GM19043 (cell line): Measurements from ENCODE around the gene PBOV1.

Experiments used
- ATAC-seq: cut with Tn5 transposase; IDR thresholded peaks from one replicate; pipeline ENCODE4 v1.9.1; 2021; ENCODE audit warnings: low read depth; ENCODE audit not compliant: unreplicated experiment

The PBOV1 gene

DNA sequence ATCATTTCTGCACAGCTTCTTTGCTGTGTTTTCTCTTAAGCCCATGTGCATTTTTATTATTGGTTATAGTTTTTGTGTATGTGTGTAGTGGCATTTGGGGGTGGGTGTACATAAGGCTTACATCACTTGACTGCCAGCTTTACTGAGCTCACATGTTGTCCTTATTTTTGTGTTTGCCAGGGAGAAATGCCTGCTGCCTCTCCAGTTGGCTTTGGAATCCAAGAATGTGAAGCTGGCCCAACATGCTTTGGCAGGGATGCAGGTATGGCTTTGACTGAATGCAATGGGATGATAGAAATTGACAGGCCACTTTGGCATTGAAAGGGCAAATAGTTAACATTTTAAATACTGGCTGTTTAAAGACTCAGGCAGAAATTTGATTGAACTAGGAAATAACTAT is 11.4 kb downstream of the PBOV1 start:
- ATAC-seq, result no peak

DNA sequence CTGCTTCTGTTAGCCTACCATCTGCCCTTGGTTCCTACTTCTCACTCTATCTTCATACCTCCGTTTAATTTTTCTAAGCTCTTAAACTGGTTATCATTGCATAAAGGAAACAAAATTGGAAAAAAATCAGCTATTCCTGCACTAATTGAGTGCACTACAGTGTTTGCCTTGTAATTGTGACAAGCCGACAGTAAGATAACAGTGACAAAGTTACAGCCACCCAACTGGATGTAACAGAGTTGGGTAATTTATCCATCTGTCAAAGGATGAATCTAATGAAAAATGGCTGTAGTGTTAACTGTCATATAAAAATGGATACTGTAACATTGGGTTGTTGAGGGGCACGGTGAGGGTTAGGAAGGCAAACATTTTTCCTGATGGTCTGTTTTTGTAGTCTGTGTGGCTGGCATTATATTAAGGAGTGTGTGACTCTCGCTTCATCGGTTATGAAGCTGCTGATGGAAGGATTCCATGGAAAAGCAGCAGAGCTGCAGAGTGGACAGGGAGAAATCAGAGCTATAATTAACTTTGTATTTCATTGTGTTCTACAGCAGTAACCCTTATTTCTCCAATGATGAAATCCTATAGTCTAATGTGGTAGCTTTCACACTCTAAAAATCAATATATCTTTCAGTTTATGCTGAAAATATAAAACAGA is 12.7 kb downstream of the PBOV1 start:
- no peak for ATAC-seq

DNA sequence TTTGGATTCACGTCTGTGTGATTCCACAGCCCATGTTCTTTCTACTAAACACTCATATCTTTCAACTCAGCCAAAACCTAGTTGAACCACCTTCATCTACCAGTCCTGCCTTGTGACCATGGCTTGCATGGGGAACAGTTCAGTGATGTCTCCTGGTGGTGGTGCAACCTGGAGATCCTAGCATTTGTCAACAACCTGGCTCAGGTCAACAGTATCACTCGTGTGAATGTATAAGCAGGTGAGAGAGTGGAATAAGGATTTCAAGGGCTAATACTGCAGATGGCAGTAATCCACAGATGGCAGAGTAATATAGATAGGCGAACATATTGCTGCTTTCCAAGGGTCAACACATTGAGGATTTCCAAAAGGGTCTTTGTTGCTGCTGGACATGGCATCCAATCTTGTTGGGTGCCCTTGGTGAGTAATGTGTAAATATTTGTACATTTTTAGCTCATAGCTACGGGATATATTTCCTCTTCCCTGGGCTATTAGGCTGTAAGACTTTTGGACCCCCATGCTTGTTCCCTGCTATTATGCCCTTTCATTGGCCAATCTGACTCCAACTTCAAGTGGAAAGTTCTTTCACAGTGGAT is 13.4 kb downstream of the PBOV1 start:
- ATAC-seq, result no peak

DNA sequence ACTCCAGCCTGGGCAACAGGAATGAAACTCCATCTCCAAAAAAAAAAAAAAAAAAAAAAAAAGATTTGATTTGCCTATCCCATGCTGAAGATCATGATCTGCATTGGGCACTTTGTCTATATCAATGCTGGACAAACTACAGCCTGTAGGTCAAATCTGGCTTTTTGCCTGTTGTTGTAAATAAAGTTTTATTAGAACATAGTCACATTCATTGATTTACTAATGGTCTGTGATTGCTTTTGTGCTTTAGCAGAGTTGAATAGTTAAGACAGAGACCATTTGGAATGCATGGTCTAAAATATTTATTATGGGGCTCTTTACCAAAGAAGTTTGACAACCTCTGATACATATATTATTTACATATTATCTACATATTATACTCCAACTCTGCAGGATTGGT is 14.0 kb downstream of the PBOV1 start:
- ATAC-seq, result no peak

DNA sequence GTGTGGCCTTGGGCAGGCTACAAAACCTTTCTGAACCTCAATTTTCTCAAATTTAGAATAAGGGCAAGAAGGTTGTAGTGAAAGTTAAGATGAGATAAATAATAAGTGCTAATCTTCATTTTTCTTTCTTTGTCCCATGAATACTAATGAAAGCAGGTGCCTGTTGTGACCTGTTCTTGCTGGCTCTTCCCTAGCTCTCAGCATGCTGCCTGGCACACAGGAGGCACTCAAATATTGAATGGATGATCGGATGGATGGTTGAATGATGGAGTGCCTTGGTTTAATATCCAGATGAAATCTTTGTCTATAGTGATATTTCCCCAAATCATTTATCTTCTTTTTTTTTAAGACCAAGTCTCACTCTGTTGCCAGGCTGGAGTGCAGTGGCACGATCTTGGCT is 15.0 kb downstream of the PBOV1 start:
- ATAC-seq, result no peak

DNA sequence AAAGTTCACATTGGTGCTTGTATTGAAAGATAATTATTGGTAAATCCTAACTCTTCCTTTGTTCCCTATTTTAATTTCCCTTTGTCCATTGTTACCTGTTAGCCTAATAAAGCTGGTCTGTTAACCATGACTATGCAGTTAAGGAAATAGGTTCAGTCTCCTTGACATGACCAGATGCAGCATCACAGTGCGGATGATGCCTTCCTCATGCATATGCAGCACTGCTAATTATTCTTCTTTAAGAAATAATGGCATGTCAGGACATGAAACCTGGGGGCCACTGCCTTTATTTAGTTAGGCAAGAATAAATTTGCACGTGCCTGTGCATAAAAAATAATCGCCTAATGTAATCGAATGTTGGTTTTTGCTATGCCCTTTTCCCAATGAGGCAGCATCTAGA is 16.5 kb downstream of the PBOV1 start:
- no peak for ATAC-seq

DNA sequence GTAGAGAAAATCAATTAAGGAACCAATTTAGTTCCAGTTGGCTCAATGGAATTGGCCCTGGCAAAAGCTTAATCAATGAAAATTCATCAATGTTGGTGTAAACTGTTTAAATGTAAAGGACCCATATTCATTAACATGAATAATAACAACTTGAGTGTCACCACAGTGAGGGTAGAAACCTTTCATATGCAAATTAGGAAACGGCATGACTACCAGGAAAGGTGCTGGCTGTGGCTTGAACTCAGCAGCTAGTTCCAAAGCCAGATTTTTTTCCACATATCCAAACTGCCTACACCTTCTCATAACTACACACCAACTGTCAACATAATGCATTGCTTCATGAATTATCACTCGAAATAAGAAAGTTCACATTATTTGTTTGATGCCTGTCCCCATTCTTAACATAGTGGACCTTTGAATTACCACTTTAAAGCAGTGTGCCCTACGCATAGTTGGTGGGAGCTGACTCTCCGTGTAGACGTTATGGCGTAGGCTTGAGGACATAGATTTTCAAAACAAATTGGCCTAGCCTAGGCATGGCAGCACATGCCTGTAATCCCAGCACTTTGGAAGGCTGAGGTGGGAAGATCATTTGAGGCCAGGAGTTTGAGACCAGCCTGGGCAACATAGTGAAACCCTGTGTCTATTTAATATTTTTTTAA is 19.7 kb downstream of the PBOV1 start:
- no peak for ATAC-seq

DNA sequence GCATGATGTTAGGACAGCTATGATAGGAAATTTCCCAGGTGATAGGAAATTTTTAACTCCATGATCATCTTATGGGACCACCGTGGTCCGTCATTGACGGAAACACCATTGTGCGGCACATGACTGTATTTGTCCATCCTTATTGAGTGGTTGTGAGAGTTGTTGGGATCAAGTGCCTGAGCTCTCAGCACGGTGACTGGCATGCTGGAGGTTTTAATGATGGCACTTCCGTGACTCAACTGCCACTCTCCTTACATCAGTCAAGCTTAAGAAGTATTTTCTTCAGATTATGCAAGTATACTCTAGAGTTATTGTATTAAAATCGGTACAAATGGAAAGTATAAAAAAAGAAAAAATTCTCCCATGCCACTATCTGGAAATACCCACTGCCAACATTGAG is 20.7 kb downstream of the PBOV1 start:
- no peak for ATAC-seq

DNA sequence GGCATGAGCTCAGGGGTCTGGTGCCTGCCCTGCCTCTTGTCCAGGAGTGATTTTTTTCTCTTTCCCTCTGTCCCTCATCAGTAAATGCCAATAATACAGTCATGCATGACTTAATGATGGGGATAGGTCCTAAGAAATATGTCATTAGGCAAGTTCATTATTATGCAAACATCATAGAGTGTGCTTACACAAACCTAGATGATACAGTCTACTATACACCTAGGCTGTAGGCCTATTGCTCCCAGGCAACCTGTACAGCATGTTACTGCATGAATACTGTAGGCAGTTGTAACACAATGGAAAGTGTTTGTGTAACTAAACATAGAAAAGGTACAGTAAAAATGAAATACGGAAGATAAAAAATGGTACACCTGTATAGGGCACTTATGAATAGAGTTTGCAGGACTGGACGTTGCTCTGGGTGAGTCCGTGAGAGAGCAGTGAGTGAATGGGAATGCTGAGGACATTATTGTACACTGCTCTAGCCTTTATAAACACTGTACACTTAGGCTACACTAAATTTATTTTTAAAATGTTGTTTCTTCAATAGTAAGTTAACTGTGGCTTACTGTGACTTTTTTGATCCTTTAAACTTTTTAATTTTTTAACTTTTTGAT is 22.1 kb downstream of the PBOV1 start:
- no peak for ATAC-seq

DNA sequence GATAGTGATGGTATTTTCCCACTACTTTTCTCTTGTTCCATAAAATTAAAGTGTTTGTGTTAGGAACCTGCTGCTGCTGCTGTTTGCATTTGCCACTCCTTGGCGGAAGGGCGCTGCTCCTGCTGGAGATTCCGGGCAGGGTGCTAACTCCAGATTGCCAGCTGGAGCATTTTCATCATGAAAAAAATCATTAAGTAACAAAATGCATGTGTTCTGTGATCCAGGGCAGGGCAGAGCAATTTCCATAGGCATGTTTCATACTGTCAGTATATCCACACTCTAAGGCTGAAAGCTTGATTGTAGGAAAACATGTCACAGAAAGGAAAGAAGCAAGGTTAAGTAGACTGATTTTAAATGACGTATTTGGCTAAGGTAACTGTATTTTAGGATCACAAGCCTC is 24.0 kb downstream of the PBOV1 start:
- ATAC-seq, result no peak

DNA sequence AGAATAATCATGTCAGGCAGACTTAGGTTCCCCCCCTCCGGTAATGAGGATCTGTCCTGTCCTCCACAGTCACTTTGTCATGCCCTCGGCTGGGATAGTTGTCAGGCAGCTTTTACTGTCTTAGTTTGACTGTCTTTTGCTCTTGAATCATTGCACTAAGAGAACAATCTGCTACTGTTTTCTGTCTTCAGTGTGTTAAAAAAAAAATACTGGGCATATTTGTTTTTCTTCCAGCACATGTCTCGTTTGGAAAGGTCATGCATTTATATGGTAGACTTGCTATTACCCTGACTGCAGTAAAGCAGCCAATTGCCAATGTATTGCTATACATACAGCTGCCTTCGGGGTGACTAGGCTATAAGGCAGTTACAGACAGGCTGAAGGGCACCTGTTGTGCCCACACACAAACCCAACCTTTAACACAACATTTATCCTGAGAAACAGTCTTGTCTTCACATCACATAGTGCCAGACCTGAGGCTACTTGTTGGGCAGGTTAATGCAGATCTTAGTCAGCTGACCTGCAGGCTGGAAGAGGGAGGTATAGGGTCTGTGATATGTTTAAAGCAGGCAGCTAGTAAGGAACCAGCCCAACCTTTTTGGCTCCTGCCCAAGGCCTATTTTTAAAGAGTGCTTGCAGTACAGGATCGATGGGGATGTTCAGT is 29.9 kb downstream of the PBOV1 start:
- no peak for ATAC-seq

DNA sequence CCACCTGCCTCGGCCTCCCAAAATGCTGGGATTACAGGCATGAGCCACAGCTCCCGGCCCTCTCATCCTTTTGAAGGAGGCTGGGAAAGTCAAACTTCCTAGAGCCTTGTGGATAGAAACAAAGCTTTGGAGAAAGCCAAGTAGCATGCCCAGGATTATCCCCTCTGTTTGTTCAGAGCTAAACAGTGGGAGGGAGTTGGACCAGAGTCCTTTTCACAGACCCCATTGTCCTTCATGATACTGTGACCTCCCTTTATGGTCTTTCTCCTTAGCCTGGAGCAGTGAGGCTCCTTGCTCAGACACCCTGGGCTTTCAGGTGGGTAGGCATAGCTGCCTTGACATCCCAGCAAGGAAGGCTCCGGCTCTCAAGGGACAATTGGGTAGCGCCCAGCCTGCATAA is 31.1 kb downstream of the PBOV1 start:
- ATAC-seq, result no peak

DNA sequence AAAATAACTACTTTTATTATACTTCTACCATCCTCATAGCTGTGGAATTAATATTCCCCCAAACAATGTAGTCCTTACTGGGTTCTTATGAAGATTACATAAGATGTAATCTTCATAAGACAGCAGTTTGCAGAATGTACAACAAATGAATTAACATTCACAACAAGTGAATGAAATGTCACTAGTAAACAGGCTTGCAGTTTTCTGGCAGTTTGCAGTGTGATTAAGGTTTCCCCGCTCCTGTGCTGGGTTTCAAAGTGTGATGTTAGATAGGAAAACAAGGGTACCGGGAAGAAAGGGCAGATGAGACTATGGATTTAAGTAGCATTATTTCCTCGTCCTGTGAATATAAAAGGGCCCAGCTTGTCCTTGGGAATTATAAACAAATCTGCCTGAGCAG is 34.1 kb downstream of the PBOV1 start:
- no peak for ATAC-seq

DNA sequence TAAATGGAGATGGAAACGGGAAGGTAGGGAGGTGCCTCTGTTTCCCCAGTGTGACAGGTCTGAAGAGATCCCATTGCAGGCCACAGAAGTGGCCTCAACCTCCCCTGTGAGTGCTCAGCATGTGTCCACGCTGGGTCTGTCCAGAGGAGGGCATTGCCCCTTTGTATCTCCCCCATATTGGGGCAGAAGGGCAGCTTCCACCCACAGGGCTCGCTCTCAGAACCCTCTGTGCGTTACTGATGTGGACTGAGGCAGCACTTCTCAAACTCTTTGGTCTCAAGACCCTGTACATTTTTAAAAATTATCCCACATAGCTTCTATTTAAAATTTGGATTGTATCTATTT is 34.5 kb downstream of the PBOV1 start:
- ATAC-seq, result no peak

DNA sequence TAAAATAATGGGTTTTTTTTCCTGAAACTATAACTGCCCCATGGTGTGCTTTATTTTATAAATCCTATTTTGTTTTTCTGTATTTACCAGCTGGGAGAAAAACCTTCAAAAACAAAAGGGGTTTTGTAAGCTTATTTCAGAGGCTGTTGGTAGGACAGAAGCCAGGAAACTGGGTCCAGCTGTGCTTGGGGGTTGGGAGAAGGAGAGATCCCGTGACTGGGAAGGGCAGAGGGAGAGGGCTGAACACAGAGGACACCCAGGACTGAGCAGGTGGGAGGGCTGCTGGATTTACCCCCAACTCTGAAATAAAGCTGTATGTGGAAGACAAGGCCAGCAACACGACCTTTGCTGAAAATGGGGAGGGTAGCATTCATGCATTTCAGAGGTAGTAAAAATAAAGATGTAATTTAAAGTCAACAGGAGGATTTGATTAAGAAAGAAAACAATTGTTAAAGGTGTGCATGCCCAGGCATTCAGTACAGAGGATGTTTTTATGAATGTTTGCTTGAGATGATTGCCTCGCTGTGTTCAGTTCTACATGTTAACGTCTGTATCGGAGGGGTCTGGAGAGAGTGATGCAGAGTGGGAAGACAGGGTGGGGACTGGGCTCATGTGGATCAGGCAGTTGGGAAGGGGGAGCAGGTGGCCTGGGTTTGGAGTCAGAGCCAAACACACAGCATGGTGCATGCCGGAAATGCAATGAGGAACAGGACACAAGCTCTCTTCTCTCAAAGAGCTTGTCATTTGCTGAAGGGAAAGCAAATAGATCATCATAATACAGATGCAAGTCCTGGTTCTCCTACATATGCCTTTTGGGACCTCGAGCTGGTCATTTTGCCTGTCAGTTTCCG is 35.1 kb downstream of the PBOV1 start:
- no peak for ATAC-seq

DNA sequence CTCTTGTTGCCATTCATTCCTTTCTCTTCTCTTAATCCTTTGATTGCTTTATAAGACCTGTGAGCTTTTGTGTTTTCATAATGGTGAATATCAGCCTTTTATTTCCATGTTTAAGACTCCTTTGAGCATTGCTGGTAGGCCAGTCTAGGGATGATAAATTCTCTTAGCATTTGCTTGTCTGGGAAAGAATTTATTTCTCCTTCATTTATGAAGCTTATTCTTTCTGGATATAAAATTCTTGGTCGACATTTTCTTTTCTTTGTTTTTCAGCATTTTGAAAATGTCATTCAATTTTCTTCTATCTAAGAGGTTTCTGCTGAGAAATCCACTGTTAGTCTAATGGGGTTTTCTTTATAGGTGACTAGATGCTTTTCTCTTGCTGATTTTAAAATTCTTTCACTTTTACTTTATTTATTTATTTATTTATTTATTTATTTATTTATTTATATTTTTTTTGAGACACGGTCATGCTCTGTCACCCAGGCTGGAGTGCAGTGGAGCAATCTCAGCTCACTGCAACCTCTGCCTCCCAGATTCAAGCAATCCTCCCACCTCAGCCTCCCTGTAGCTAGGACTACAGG is 41.5 kb downstream of the PBOV1 start:
- no peak for ATAC-seq

DNA sequence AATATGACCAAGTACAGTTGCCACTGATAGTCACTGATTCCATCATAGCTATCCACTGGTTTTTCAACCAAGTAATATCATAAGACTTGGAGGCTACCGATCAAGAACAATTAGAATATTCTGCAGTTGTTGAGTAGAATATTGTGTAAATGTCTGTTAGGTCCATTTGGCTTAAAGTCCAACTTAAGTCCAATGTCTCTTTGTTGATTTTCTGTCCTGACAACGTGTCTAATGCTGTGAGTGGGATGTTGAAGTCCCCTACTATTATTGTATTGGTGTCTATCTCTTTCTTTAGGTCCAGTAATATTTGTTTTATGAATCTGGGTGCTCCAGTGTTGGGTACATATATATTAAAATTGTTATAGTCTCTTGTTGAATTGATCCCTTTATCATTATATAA is 42.7 kb downstream of the PBOV1 start:
- ATAC-seq, result no peak
